ENCODE measurements around the gene ZC2HC1B. TPM values are rescaled to one million over a fixed set of nuclear protein-coding genes. Genes with fewer than 3 reads are reported as not detected.

ZC2HC1B gene
- total RNA-seq, 1 experiment from 2014 or later, result not detected

DNA sequence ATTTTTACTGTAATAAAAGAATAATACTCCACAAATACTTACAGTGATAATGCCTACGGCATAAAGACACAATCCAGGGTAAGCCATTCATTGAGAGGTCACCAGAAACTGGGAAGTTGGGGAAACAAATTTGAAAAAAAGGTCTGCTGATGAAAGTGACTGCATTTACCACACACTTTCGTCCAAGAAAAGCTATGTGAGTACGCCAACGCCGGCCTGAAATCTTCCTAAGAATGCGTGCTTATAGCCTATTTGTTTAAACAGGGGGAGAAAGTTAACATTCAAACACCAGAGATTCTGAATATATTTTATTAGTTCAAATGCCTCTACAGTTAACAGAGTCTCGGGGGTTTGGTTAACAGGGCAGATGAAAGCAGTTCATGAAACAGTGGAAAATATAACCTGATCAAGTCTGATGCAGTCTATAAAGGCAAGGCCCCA lies 21.8 kb upstream of the ZC2HC1B start:
- H3T11ph ChIP-seq (ENCODE audit: low read length), result no peak overlapping the region
- no peak overlapping the region for H4K91ac ChIP-seq (ENCODE audit: insufficient read length, low read depth, low read length)
- no peak overlapping the region for H3K23ac ChIP-seq (ENCODE audit: insufficient read length, low read depth, low read length)
- peaks cover 9% of the 10 kb centered on the region; the same call in 1 of the 2 replicates for H3K79me2 ChIP-seq (ENCODE audit: insufficient read depth, low read length)
- H3K9me3 ChIP-seq (ENCODE audit: control insufficient read depth, low read depth, low read length), result no peaks in the 10 kb centered on the region
- TF ChIP-seq, protein P1, sequence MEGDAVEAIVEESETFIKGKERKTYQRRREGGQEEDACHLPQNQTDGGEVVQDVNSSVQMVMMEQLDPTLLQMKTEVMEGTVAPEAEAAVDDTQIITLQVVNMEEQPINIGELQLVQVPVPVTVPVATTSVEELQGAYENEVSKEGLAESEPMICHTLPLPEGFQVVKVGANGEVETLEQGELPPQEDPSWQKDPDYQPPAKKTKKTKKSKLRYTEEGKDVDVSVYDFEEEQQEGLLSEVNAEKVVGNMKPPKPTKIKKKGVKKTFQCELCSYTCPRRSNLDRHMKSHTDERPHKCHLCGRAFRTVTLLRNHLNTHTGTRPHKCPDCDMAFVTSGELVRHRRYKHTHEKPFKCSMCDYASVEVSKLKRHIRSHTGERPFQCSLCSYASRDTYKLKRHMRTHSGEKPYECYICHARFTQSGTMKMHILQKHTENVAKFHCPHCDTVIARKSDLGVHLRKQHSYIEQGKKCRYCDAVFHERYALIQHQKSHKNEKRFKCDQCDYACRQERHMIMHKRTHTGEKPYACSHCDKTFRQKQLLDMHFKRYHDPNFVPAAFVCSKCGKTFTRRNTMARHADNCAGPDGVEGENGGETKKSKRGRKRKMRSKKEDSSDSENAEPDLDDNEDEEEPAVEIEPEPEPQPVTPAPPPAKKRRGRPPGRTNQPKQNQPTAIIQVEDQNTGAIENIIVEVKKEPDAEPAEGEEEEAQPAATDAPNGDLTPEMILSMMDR (conservative IDR thresholded peaks at IDR 0.05), result no peak
- H2BK15ac ChIP-seq (ENCODE audit: low read depth, low read length), result no peak overlapping the region
- peak overlapping the region; percentile 83; the same call in 1 of the 2 replicates for H3K14ac ChIP-seq (ENCODE audit: insufficient read depth, low read length)
- Mint-ChIP-seq H3K27ac (peak overlapping the region; percentile 93 to 99 (median 98)), H3K4me1 (peaks cover 10 to 14% of the 10 kb centered on the region in 2 experiments), H3K9me3 (no peaks in the 10 kb centered on the region), H3K4me3 (peak overlapping the region; percentile 97 to 98), H3K27me3 (ENCODE audit: low read depth) (no peaks in the 10 kb centered on the region), H3K36me3 (ENCODE audit: insufficient read depth in 1 of 3, low read depth in 3 of 3) (peaks cover 23 to 38% (median 33%) of the 10 kb centered on the region in 3 experiments)
- DNase-seq, result no peak
- H4K5ac ChIP-seq (ENCODE audit: insufficient read length, low read depth, low read length), result no peak overlapping the region
- H3K27ac ChIP-seq (ENCODE audit: insufficient read length, low read depth, low read length), result no peak overlapping the region
- H2BK20ac ChIP-seq (ENCODE audit: low read depth, low read length, poor library complexity, severe bottlenecking), result no peak overlapping the region
- H3K4me1 ChIP-seq (ENCODE audit: insufficient read depth, low read length), result no peaks in the 10 kb centered on the region
- WGBS (ENCODE audit: extremely low coverage, insufficient read length, low lambda C conversion rate), result no CpG with 5 or more reads among the region's 7 CpGs
- H3K4me2 ChIP-seq (ENCODE audit: insufficient read depth, insufficient read length, low read length), result peak overlapping the region; percentile 46
- H2BK5ac ChIP-seq (ENCODE audit: insufficient read length, low read length), result no peak overlapping the region
- H3K4ac ChIP-seq (ENCODE audit: low read depth, low read length), result no peak overlapping the region
- no peak overlapping the region for H3K56ac ChIP-seq (ENCODE audit: insufficient read length, low read depth, low read length)
- no peak overlapping the region for H2AK5ac ChIP-seq (ENCODE audit: insufficient read length, low read length)
- peak overlapping the region; percentile 13 for H3K9ac ChIP-seq (ENCODE audit: extremely low read depth, insufficient read length, low read length)
- H3K23me2 ChIP-seq (ENCODE audit: insufficient read length, low read depth, low read length, poor library complexity, severe bottlenecking), result peaks cover 4% of the 10 kb centered on the region
- no peak overlapping the region for H4K8ac ChIP-seq (replicated peaks; ENCODE audit: insufficient read length, low read depth, low read length)
- H4K20me1 ChIP-seq (ENCODE audit: control insufficient read depth, insufficient read depth, insufficient read length), result no peaks in the 10 kb centered on the region
- H2BK12ac ChIP-seq (ENCODE audit: insufficient read length, low read depth, low read length), result no peak overlapping the region
- H3K18ac ChIP-seq (ENCODE audit: insufficient read length, low read depth, low read length), result no peak overlapping the region
- H3K79me1 ChIP-seq (ENCODE audit: insufficient read depth, low read depth, low read length, poor library complexity, severe bottlenecking), result no peaks in the 10 kb centered on the region
- no peak overlapping the region for H2AFZ ChIP-seq (ENCODE audit: low read length)
- H3K27me3 ChIP-seq (ENCODE audit: insufficient read depth, low read length), result no peaks in the 10 kb centered on the region
- no peak overlapping the region for H2BK120ac ChIP-seq (ENCODE audit: low read depth, low read length, poor library complexity, severe bottlenecking)
